HG03064 (cell line): ENCODE data around the gene PLA2G6.
"Not testable (repeated sequence)": the region's sequence is repeated elsewhere in the genome, so short reads cannot be mapped to it uniquely, and the experiment has no call there.

Experiments used
- ATAC-seq: cut with Tn5 transposase; IDR thresholded peaks from one replicate; pipeline ENCODE4 v1.9.1; 2021; ENCODE audit warnings: low read depth; ENCODE audit not compliant: unreplicated experiment

PLA2G6 gene

DNA sequence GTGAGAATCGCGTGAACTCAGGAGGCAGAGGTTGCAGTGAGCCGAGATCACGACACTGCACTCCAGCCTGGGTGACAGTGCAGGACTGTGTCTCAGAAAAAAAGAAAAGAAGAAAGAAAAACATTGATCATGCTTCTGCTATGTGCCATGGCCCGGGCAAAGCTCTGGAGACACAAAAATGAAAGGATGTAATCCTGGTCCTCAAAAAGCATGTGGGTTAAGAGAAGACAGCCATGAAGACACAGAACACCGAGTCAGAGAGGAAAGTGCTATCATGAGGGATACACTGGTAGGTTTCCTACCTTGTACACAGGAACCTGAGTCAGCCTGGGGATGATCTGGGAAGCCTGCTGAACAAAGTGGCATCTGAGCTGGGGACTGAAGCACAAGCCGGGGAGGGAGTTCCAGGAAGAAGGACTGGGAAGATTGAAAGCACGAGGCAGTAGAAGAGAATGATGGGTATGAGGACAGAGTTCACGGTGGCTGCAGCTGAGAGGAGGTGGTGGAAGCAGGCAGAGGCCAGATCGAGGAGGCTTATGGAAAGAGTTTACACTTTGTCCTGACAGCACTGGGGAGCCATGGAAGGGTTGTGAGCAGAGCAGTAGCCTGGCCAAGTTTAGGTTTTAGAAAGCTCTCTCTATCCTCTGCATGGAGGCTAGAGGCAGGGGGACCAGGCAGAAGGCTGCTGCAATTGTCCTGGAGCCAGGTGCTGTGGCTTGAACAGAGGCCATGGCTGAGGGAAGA is 10.3 kb upstream of the PLA2G6 start:
- ATAC-seq = no peak

DNA sequence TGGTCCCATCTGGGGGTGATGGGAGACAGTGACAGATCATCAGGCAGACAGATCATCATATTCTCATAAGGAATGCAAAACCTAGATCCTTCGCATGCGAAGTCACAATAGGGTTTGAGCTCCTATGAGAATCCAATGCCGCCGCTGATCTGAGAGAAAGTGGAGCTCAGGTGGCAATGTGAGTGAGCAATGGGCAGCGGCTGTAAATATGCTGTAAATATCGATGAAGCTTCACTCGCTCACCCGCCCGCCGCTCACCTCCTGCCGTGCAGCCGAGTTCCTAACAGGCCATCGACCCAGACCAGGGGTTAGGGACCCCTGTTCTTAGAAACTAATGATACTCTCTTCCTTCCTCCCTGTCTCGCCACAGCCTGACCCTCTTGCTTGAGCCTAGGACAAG is 9.4 kb upstream of the PLA2G6 start:
- ATAC-seq = no peak

DNA sequence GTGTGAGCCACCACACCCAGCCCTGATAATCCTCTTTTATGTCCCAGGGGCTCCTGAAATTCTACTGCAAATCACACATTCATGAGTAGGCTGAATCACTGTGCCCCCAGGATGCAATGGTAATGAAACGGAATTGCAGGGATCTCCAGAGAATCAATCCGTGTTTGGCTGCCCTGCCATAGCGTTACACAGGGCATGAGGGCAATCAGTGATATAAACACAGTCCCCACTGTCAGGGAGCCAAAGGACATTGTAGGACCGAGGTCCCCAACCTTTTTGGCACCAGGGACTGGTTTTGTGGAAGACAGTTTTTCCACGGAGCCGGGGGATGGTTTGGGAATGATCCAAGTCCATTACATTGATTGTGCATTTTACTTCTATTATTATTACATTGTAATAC is 9.0 kb upstream of the PLA2G6 start:
- ATAC-seq = no peak

DNA sequence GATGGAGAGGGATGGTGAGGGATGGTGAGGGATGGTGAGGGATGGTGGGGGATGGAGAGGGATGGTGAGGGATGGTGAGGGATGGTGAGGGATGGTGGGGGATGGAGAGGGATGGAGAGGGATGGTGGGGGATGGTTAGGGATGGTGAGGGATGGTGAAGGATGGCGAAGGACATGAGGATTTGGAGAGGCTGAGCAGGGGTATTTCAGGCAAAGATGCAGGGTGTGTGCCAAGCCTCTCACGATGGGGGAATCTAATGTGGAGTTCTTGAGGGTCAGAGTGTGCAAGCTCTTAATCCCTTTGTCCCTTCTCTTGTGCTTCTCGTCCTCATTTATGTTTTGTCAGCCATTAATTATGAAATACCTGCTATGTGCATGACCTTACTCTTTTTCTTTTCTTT is 7.5 kb upstream of the PLA2G6 start:
- no peak for ATAC-seq

DNA sequence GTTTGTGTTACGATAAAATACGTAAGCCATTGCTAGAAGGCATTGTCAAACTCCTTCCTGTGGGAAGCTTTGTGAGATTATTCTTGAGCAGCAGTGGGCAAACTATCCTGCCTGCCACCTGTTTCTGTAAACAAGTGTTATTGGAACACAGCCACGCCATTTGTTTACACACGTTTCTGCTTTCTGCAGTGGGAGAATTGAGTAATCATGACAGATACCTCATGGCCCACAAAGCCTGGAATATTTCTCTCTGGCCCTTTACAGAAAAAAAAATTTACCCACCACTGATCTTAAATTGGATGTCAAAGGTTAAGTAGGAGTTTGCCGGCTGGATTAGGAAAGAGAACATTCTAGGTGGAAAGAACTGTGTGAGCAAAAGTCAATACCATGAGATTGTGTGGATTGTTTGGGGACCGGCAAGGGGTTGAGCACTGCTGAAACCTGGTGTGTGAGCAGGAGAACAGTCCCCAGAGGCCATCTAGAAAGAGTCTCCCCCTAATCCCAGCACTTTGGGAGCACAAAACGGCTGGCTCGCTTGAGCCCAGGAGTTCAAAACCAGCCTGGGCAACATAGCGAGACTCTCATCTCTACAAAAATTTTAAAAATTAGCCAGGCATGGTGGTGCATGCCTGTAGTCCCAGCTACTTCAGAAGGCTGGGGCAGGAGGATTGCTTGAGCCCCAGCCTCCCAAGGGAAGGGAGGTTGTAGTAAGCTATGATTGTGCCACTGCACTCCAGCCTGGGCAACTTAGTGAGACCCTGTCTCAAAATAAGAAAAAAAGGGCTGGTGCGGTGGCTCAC is 6.0 kb upstream of the PLA2G6 start:
- ATAC-seq = no peak

DNA sequence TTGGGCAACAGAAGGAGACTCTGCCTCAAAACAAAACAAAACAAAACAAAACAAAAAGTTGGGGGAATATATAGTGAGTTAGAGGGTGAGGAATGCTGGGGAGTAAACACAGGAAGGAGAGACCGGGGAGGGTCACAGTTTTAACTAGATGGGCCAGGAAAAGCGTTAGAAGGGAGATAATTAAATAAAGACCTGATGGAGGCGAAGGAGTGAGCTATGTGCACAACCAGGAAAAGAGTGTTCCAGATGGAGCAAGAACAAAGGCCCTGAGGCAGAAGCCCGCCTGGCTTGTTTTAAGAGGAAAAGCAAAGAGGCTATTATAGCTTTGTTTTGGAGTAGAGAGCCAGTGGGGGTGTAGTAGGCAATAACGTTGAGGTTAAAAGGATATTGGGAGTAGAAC is 4.8 kb upstream of the PLA2G6 start:
- no peak for ATAC-seq

DNA sequence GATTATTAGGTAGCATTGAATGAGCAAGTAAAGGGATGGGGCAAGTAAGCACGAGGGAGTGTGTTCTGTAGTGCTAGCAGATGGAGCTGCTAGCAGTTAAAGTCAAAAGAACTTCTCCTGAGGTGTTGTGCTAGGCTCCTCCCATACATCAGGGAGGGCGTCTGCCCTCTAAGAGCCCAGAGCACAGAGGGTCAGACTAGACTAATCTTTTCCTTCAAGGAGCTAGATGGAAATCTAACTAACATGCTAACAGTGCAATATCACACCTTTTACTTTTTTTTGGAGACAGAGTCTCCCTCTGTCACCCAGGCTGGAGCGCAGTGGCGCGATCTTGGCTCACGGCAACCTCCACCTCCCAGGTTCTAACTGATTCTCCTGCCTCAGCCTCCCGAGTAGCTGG is 3.2 kb upstream of the PLA2G6 start:
- ATAC-seq = no peak

DNA sequence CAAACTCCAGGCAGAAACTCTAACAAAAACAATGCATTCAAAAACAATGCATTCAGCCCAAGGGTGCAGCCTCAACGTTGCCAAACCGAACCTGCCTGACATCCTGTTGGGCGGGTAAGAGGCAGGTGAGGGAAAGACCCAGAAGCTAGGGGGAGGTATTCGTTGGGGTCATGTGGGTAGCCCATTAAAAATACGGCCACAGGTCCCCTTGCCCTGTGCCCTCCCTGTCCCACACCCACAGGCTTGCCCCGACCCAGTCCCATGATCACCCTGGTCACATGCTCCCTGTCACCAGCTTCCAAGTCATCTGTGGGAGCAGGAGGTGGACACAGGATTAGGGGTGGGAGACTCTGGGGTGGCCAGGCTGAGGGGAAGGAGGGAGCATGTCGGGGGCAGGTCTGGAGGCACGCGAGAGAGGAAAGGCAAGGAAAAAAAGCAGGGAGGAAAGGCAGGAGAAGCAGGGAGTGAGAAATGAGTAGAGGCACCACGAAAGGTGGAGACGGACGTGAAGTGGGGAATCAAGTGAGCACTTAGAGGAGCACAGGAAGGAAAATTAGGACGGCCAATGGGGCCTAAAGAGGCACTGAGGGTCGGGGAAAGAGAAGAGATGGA is 683 bp downstream of the PLA2G6 start:
- ATAC-seq = no peak

DNA sequence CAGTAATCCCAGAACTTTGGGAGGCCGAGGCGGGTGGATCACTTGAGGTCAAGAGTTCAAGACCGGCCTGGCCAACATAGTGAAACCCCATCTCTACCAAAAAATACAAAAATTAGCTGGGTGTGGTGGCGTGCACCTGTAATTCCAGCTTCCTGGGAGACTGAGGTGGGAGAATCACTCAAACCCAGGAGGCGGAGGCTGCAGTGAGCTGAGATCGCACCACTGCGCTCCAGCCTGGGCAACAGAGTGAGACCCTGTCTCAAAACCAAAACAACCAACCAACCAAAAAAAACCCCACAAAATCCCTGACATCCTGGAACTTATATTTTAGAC is 3.1 kb downstream of the PLA2G6 start:
- ATAC-seq = not testable (repeated sequence)

DNA sequence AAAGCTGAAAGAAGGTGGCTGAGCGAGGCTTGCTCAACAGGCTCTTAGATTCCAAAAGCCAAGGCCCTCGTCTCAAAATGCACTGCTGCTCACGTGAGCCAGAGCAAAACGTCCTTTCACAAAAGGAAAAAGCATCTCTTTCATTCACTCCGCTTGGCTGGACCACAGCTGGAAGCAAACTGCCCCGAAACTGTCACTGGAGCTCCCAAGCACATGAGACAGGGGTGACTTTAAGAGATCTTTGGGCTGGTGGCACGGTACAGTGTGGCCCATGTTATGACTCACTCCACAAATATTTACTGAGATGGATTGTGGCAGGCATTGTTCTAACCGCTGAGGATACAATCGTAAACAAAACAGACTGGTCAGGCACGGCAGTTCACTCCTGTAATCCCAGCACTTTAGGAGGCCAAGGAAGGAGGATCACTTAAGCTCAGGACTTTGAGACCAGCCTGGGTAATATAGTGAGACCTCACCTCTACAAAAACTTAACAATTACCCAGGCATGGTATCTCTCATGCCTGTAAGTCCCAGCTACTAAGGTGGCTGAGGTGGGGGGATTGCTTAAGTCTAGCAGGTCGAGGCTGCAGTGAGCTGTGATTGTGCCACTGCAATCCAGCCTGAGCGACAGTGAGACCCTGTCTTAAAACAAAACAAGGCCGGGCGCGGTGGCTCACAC is 3.6 kb downstream of the PLA2G6 start:
- ATAC-seq = no peak

DNA sequence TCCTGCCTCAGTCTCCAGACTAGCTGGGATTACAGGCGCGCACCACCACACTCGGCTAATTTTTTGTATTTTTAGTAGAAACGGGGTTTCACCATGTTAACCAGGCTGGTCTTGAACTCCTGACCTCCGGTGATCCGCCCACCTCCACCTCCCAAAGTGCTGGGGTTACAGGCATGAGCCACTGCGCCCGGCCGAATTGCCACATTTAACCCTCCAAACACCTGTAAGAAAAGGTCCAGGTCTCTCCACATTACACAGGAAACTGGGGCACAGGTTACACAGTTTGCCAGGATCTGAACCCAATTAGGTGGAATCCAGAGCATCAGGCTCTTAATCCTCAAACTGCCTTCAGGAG is 4.1 kb downstream of the PLA2G6 start:
- not testable (repeated sequence) for ATAC-seq

DNA sequence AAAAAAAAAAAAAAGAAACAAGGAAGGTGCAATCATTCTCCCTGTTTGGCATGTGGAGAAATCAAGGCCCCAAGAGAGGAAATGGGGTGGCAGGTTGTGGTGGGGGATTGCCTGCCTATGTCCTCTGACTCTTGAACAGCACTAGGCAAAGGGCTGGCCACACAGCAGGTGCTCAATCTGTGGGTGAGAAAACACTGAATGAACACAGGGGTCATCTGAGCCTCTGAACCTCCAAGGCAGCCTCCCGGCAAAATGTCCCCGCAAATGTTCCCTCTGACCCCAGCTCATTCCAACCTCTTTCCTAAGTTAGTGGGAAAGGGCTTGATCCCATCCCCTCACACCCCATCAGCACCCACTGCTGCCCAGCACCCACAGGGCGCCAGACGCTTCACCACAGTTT is 4.6 kb downstream of the PLA2G6 start:
- no peak for ATAC-seq

DNA sequence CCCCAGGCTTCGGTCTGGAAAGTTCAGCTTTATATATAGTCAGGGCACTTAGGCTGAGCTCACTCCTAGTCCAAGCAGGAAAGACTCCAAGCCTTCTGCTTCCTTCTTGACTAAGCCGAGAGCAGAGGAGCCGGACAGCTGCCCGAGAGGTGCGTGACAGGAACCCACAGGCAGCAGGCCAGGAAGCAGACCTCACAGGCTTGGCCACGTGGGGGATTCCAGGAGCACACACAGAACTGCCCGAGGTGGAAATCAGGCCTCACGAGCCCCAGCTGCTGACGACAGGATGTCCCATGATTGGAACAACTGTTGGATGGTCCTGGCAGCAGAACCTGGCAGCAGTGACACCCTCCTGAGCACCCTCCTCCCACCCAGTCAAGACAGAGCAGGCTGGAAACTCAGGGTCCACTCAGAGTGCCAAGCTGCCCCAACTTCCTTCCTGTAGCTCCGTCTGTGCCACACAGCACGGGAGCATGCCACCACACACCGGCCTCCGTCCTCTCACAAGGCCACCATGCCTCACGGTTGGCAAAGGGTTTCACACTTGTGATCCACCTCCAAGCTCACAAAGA is 5.4 kb downstream of the PLA2G6 start:
- no peak for ATAC-seq

DNA sequence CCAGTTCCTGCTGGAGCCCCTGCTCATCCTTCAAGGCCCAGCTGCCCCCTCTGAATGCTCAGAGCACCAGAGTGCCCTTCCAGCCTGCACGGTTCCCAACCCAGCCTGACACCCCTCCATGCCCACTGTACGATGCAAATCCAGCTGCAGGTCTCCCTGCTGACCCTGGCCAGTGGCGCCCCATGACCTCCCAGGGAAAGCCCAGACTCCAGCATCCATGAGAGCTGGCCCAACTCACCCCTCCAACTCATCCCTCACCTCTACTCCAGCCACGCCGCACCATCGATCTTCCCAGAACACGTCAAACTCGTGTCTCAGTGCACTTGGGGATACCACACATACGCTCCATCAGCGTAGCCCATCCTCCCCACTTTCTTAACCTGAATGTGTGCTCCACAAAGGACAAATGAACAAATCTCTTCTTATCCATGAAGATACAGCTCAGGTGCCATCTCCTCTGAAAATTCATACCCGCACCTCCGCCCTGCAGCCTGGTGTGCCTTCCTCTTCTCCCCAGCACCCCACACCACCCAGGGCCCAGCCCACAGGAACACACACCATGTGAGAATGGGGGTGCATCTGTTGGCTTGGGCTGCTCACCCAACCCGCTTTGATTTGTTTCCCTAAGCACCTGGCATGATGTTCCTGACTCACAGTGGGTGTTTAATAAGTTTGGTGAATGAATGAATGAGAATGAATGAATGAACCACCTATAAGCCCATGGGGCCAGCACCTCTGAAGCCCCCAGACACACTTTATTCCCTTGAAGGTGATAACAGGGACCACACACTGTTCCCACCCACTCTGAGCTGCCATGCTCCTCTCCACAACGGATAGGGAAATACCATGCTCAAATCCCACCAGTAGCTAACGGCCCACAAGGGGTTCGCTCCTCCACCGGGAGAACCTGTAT is 6.2 kb downstream of the PLA2G6 start:
- no peak for ATAC-seq

DNA sequence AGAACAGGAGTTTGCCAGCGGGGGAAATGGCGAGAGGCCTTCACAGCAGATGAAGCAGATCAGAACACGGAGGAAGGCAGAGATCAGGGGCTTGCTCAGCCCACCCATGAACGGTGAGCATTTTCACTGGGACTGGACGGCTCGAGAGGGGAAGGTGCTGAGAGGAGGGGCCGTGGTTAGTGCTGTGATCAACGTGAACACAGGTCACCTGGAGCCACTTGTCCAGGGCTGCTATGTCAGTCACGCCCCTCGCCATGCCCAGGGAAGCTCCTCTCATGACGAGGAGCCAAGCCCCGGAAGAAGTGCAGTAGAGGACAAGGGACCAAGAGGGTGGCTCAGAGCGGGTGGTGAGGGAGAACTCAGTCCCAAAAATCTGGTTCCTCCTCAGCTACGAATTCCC is 7.0 kb downstream of the PLA2G6 start:
- ATAC-seq = no peak

DNA sequence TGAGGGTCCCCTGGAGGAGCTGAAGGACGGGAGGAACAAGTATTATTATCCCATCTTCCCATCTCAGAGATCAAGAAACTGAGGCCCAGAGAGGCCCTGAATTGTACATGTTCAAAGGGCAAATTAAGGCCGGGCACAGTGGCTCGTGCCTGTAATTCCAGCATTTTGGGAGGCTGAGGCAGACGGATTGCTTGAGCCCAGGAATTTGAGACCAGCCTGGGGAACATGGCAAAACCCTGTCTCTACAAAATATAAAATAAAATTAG is 8.1 kb downstream of the PLA2G6 start:
- ATAC-seq = no peak

DNA sequence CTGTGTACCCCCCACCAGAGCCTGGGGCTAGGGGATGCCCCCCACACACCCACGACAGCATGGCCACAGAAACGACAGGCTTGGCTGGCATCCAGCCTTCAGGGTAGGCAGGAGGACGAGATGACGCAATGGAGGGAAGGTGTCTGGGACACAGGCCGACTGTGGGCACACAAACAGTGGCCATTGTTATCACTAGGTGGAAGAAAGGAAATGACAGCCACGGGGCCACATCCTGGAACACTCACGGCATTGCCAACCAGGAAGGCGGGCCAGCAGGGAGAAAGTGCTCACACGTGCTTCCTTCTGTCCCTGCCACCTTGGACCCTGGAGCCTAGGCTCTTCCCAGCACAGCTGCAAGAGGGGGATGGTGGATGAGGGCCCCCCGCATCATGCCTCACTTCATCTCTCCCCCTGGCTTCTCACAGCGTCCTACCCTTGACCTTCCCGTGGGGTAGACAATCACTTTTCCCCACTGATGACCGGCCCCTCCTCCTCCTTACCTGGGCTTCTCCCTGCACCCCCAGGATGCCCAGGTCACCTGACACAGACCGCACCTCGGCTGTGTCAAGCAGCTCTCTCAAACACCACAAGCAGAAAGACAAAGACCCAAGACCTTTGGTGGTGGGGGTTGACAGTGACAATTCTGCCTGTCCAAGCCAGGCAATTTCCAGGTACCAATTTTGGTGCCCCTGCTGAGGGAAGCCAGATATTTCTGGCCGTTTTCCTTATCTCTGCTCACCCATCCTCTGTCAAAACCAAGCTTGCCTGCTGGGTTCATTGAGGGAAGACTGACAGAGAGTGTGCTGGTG is 8.6 kb downstream of the PLA2G6 start:
- no peak for ATAC-seq

DNA sequence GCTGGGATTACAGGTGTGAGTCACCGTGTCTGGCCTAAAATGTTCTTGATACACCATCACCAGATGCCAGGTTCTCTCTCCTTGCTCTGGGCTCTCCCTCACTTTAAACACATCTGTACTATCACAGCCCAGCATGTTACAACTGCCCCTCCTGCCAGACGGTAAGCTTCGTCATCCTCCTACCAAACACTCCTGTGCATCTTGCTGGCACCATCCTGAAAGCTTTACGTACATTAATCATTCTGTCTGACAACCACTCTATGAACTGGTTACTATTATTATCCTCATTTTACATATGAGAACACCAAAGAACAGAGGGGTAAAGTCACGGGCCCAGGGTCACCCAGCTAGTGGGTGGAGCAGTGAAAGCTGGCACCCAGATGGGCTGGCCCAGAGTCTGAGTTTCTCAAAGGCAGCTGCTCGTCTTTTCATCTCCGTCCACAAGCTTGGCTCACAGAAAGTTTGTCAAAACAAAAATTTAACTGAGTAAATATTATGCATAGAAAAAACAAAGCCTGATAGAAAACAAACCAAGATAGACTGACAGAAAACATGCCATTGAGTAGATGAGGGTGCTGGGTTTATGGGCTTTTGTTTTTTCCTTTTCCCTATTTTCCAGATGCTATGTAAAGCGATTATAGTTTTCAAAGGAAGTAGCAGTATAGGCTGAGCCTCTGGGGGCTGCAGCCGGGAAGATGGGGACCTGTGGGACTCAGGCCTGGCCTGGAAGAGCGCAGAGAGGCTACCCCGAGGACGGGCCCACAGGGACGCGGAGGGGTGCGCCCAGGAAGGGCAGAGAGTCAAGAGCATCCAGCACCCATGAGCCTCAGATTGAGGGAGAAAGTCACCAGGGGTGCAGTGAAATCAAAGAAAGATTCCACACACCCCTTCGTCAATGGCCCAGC is 9.5 kb downstream of the PLA2G6 start:
- ATAC-seq = no peak

DNA sequence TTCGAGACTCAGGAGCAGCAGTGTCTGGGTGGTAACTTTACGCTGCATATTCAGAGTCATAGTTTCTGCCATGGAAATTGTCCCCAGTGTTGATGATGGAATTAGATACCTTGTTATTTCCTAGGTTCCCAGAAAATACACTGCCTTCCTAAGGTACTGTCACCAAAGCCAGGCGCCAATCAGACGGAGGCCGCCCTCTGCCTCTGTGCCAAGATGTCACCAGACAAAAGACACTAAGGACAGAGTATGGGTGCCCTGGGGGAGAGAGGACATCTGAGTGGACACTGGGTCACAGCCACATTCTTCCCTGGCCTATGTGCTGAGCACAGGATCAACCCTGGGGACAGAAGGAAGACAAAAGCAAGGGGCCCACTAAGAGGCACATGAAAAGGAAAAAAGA is 11.2 kb downstream of the PLA2G6 start:
- no peak for ATAC-seq
